GM23338 (cell line): ENCODE results near the gene LEKR1.

ENCODE experiments used
- EZH2 ChIP-seq: fragments of 200-600 bp; sonication (generic); IDR thresholded peaks from one replicate; pipeline ENCODE4 v1.8.0; 2017; ENCODE audit warnings: antibody characterized with exemption, mild to moderate bottlenecking, low read depth; ENCODE audit not compliant: unreplicated experiment
- POLR2AphosphoS5 ChIP-seq: IDR thresholded peaks from 2 replicates; pipeline ENCODE4 v1.6.1; 2016; ENCODE audit warnings: antibody characterized with exemption, low read depth
- ZNF114 ChIP-seq: fragments of 250-450 bp; sonication (Bioruptor Pico); IDR thresholded peaks from 2 replicates; pipeline ENCODE4 v1.5.0; 2020; ENCODE audit warnings: mild to moderate bottlenecking, moderate library complexity
- TF ChIP-seq, protein P1 (sequence below), 2 experiments: fragments of 200-600 bp in 1 of 2; sonication (generic) in 1 of 2; conservative IDR thresholded peaks; 2 replicates each; pipeline versions ENCODE4 v1.5.1 to v1.6.1; 2016 to 2017; ENCODE audit warnings: antibody characterized with exemption in 2 of 2, low read depth in 2 of 2, mild to moderate bottlenecking in 2 of 2, moderate library complexity in 1 of 2
- TF ChIP-seq, protein P2 (sequence below): IDR thresholded peaks from one replicate; pipeline ENCODE4 v1.6.1; 2018; ENCODE audit warnings: antibody characterized with exemption; ENCODE audit not compliant: unreplicated experiment

DNA sequence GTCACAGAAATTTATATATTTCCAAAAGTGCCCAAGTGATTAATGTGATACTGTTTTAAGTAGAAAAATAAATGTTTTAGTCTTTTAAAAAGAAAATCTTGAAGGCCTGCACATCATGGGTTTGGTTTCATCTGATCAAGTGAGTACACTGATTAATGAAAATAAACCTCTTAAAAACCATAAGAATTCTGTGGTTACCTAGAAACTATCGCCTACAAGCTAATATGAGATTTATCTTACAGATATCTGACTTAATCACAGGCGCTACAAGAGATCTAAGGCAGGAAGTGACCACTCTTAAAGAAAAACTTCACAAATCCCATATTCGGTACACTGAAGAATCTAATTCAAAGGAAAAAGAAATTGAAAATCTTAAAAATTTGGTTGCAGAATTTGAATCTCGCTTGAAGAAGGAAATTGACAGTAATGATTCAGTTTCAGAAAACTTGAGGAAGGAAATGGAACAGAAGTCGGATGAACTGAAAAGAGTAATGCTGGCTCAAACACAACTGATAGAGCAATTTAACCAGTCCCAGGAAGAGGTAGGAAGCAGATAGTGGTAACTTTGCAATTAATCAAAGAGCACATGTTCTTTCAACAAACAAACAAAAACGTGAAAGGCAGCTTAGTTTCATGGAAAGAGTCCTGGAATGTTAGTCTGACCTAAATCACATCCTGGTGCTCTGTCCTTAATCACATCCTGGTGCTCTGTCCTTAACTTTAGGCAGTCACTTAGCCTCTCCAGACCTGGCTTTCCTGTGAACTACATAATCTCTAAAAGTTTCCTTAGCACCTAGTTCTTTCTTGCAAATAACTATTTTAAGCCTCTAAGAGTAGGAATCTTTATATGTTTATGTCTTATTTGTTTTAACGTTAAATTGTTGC, 201.9 kb downstream of the LEKR1 start:
- TF ChIP-seq ZNF114 (CRISPR knock-in tag) (no peak), POLR2AphosphoS5 (no peak), EZH2 (no peak)
- TF ChIP-seq, protein P1, sequence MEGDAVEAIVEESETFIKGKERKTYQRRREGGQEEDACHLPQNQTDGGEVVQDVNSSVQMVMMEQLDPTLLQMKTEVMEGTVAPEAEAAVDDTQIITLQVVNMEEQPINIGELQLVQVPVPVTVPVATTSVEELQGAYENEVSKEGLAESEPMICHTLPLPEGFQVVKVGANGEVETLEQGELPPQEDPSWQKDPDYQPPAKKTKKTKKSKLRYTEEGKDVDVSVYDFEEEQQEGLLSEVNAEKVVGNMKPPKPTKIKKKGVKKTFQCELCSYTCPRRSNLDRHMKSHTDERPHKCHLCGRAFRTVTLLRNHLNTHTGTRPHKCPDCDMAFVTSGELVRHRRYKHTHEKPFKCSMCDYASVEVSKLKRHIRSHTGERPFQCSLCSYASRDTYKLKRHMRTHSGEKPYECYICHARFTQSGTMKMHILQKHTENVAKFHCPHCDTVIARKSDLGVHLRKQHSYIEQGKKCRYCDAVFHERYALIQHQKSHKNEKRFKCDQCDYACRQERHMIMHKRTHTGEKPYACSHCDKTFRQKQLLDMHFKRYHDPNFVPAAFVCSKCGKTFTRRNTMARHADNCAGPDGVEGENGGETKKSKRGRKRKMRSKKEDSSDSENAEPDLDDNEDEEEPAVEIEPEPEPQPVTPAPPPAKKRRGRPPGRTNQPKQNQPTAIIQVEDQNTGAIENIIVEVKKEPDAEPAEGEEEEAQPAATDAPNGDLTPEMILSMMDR (conservative IDR thresholded peaks at IDR 0.05; ENCODE audit: low read depth in 2 of 2): no peak
- TF ChIP-seq, protein P2, sequence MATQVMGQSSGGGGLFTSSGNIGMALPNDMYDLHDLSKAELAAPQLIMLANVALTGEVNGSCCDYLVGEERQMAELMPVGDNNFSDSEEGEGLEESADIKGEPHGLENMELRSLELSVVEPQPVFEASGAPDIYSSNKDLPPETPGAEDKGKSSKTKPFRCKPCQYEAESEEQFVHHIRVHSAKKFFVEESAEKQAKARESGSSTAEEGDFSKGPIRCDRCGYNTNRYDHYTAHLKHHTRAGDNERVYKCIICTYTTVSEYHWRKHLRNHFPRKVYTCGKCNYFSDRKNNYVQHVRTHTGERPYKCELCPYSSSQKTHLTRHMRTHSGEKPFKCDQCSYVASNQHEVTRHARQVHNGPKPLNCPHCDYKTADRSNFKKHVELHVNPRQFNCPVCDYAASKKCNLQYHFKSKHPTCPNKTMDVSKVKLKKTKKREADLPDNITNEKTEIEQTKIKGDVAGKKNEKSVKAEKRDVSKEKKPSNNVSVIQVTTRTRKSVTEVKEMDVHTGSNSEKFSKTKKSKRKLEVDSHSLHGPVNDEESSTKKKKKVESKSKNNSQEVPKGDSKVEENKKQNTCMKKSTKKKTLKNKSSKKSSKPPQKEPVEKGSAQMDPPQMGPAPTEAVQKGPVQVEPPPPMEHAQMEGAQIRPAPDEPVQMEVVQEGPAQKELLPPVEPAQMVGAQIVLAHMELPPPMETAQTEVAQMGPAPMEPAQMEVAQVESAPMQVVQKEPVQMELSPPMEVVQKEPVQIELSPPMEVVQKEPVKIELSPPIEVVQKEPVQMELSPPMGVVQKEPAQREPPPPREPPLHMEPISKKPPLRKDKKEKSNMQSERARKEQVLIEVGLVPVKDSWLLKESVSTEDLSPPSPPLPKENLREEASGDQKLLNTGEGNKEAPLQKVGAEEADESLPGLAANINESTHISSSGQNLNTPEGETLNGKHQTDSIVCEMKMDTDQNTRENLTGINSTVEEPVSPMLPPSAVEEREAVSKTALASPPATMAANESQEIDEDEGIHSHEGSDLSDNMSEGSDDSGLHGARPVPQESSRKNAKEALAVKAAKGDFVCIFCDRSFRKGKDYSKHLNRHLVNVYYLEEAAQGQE: no peak
